ENCODE results near the gene PCGF1. TPM values are rescaled to one million over a fixed set of nuclear protein-coding genes. Genes with fewer than 3 reads are reported as not detected.

The PCGF1 gene
- 10 to 100 TPM; 23.0 to 31.4 TPM for total RNA-seq

GRCh38 chr2:74507145-74507925, at the start of gene PCGF1:
PCGF1 (minus strand) TSS chr2:74507695; CDS start chr2:74507668, 27 bp downstream.
- Mint-ChIP-seq H3K4me1 (peaks cover 69% of the 10 kb centered on the region), H3K9me3 (no peaks in the 10 kb centered on the region), H3K36me3 (ENCODE audit: low read depth) (peaks cover 38% of the 10 kb centered on the region), H3K27ac (peak within 1 kb of the TSS; percentile 99), H3K27me3 (peaks cover 29% of the 10 kb centered on the region), H3K4me3 (peak within 1 kb of the TSS; percentile 97)
- DNase-seq = peak; percentile 98
- ChIA-PET CTCF (interaction anchor here (1.5 to 1.9 kb wide), 2 partner anchors 24 to 78 kb away, joined by 4 read pairs; no protein-coding TSS in a partner anchor), POLR2A (interaction anchor here (1.1 to 5.1 kb wide), 6 partner anchors 9 to 49 kb away, joined by 3 to 52 read pairs (median 11); partner anchors contain the start of genes AUP1, CCDC142, HTRA2 and LBX2)

- Mint-ChIP-seq H3K4me3 (no peak overlapping the region), H3K27me3 (peaks cover 12% of the 10 kb centered on the region), H3K36me3 (ENCODE audit: low read depth) (peaks cover 15% of the 10 kb centered on the region), H3K4me1 (peaks cover 35% of the 10 kb centered on the region), H3K27ac (no peak overlapping the region), H3K9me3 (no peaks in the 10 kb centered on the region)
- no peak for DNase-seq
- POLR2A ChIA-PET = interaction anchor here (1.8 to 2.4 kb wide), 3 partner anchors 10 to 29 kb away, joined by 8 to 15 read pairs (median 9); no protein-coding TSS in a partner anchor
- CTCF ChIA-PET = interaction anchor here (1.3 to 3.3 kb wide), 2 partner anchors 9 to 29 kb away, joined by 4 to 12 read pairs; no protein-coding TSS in a partner anchor
Measured at GRCh38 chr2:74556831-74557370, 49.4 kb upstream of the PCGF1 start.

GRCh38 chr2:74556159-74556558, 48.7 kb upstream of the PCGF1 start:
- Mint-ChIP-seq H3K27ac (no peak overlapping the region), H3K9me3 (no peaks in the 10 kb centered on the region), H3K36me3 (ENCODE audit: low read depth) (peaks cover 15% of the 10 kb centered on the region), H3K4me3 (peak overlapping the region; percentile 97), H3K4me1 (peaks cover 31% of the 10 kb centered on the region), H3K27me3 (peaks cover 12% of the 10 kb centered on the region)
- DNase-seq = no peak
- ChIA-PET CTCF (interaction anchor here (1.3 to 3.3 kb wide), 3 partner anchors 10 to 30 kb away, joined by 4 to 12 read pairs (median 5); no protein-coding TSS in a partner anchor), POLR2A (interaction anchor here (0.8 to 2.5 kb wide), 7 partner anchors 10 to 58 kb away, joined by 3 to 15 read pairs (median 8); no protein-coding TSS in a partner anchor)

- peaks cover 12% of the 10 kb centered on the region for H3K27me3 Mint-ChIP-seq
- peak overlapping the region; percentile 97 for H3K4me3 Mint-ChIP-seq
- DNase-seq = no peak
- H3K9me3 Mint-ChIP-seq = no peaks in the 10 kb centered on the region
- POLR2A ChIA-PET = interaction anchor here (0.8 to 4.5 kb wide), 11 partner anchors 9 to 101 kb away, joined by 3 to 27 read pairs (median 5); partner anchors contain the start of genes AUP1, HTRA2 and INO80B
- CTCF ChIA-PET = interaction anchor here (0.7 to 1.5 kb wide), 4 partner anchors 9 to 32 kb away, joined by 3 to 5 read pairs (median 4); no protein-coding TSS in a partner anchor
- H3K27ac Mint-ChIP-seq = peak overlapping the region; percentile 94
- H3K4me1 Mint-ChIP-seq = peaks cover 29% of the 10 kb centered on the region
- peaks cover 15% of the 10 kb centered on the region for H3K36me3 Mint-ChIP-seq (ENCODE audit: low read depth)
Measured at GRCh38 chr2:74555610-74556103, 48.2 kb upstream of the PCGF1 start.

GRCh38 chr2:74554820-74555531, 47.5 kb upstream of the PCGF1 start:
- peak overlapping the region; percentile 97 for H3K4me3 Mint-ChIP-seq
- H3K27ac Mint-ChIP-seq = peak overlapping the region; percentile 94
- no peaks in the 10 kb centered on the region for H3K9me3 Mint-ChIP-seq
- H3K4me1 Mint-ChIP-seq = peaks cover 22% of the 10 kb centered on the region
- H3K36me3 Mint-ChIP-seq (ENCODE audit: low read depth) = peaks cover 15% of the 10 kb centered on the region
- CTCF ChIA-PET = interaction anchor here (0.7 to 1.5 kb wide), 3 partner anchors 10 to 32 kb away, joined by 3 to 5 read pairs (median 3); no protein-coding TSS in a partner anchor
- peak; percentile 54 for DNase-seq
- POLR2A ChIA-PET = interaction anchor here (0.8 to 4.5 kb wide), 13 partner anchors 9 to 100 kb away, joined by 3 to 27 read pairs (median 4); partner anchors contain the start of genes AUP1, CCDC142, HTRA2 and INO80B
- H3K27me3 Mint-ChIP-seq = peaks cover 11% of the 10 kb centered on the region

GRCh38 chr2:74553892-74554819, 46.7 kb upstream of the PCGF1 start, which contains the start of the genes DOK1 and LOXL3:
DOK1 (plus strand) TSS chr2:74554720; CDS start chr2:74554755, 35 bp downstream.
LOXL3 (minus strand) TSS chr2:74553942; CDS start chr2:74552634, 1,308 bp downstream.
- peaks cover 18% of the 10 kb centered on the region for H3K27me3 Mint-ChIP-seq
- ChIA-PET POLR2A (interaction anchor here (0.9 to 4.5 kb wide), 12 partner anchors 17 to 100 kb away, joined by 3 to 27 read pairs (median 4); partner anchors contain the start of genes AUP1, CCDC142, HTRA2 and INO80B), CTCF (interaction anchor here (0.7 to 1.5 kb wide), 2 partner anchors 32 to 71 kb away, joined by 5 read pairs; partner anchors contain the start of genes CCDC142 and TTC31)
- peak within 1 kb of the TSS; percentile 97 for H3K4me3 Mint-ChIP-seq
- DNase-seq = peak; percentile 85
- H3K4me1 Mint-ChIP-seq = peaks cover 21% of the 10 kb centered on the region
- H3K9me3 Mint-ChIP-seq = no peaks in the 10 kb centered on the region
- peak within 1 kb of the TSS; percentile 94 for H3K27ac Mint-ChIP-seq
- H3K36me3 Mint-ChIP-seq (ENCODE audit: low read depth) = peaks cover 15% of the 10 kb centered on the region

GRCh38 chr2:74552914-74553811, 45.7 kb upstream of the PCGF1 start:
- peak overlapping the region; percentile 71 for H3K27ac Mint-ChIP-seq
- ChIA-PET POLR2A (interaction anchor here (0.6 to 4.5 kb wide), 9 partner anchors 18 to 286 kb away, joined by 3 to 27 read pairs (median 3); partner anchors contain the start of genes AUP1, HTRA2, INO80B and PCGF1), CTCF (no interaction called here)

GRCh38 chr2:74551942-74552913, 44.7 kb upstream of the PCGF1 start:
- Mint-ChIP-seq H3K36me3 (ENCODE audit: low read depth) (peaks cover 12% of the 10 kb centered on the region), H3K9me3 (no peaks in the 10 kb centered on the region), H3K27me3 (peaks cover 32% of the 10 kb centered on the region), H3K4me1 (peaks cover 26% of the 10 kb centered on the region), H3K27ac (no peak overlapping the region), H3K4me3 (peak overlapping the region; percentile 20)
- CTCF ChIA-PET = interaction anchor here (0.8 to 2.3 kb wide), 3 partner anchors 21 to 36 kb away, joined by 3 to 6 read pairs (median 3); no protein-coding TSS in a partner anchor
- DNase-seq = no peak
- POLR2A ChIA-PET = interaction anchor here (1.3 to 4.5 kb wide), 3 partner anchors 22 to 80 kb away, joined by 3 to 27 read pairs (median 4); partner anchors contain the start of genes AUP1, HTRA2 and MRPL53

More at GRCh38 chr2:74552914-74553811, 45.7 kb upstream of the PCGF1 start:
- H3K4me3 Mint-ChIP-seq = peak overlapping the region; percentile 63
- no peak for DNase-seq
- peaks cover 25% of the 10 kb centered on the region for H3K4me1 Mint-ChIP-seq
- peaks cover 24% of the 10 kb centered on the region for H3K27me3 Mint-ChIP-seq
- no peaks in the 10 kb centered on the region for H3K9me3 Mint-ChIP-seq
- peaks cover 15% of the 10 kb centered on the region for H3K36me3 Mint-ChIP-seq (ENCODE audit: low read depth)

GRCh38 chr2:74551530-74551929, 44.0 kb upstream of the PCGF1 start:
- POLR2A ChIA-PET = interaction anchor here (1.3 to 4.5 kb wide), 3 partner anchors 21 to 79 kb away, joined by 3 to 27 read pairs (median 4); partner anchors contain the start of genes AUP1, HTRA2 and MRPL53
- Mint-ChIP-seq H3K4me3 (no peak overlapping the region), H3K4me1 (peaks cover 25% of the 10 kb centered on the region)

More at GRCh38 chr2:74551530-74551929, 44.0 kb upstream of the PCGF1 start:
- H3K36me3 Mint-ChIP-seq (ENCODE audit: low read depth) = peaks cover 5% of the 10 kb centered on the region
- CTCF ChIA-PET = interaction anchor here (0.8 to 2.3 kb wide), 4 partner anchors 20 to 160 kb away, joined by 3 to 6 read pairs (median 3); no protein-coding TSS in a partner anchor
- H3K9me3 Mint-ChIP-seq = no peaks in the 10 kb centered on the region
- H3K27me3 Mint-ChIP-seq = peaks cover 34% of the 10 kb centered on the region
- DNase-seq = no peak
- no peak overlapping the region for H3K27ac Mint-ChIP-seq
